Muscle layer of colon (tissue), 2 donors: ENCODE data around the gene COX8C.
"Not testable (repeated sequence)": the region's sequence is repeated elsewhere in the genome, so short reads cannot be mapped to it uniquely, and the experiment has no call there.

Source experiments
- H3K27ac ChIP-seq: one replicate; pipeline ENCODE4 v1.7.0; 2013; ENCODE audit warnings: low read depth, mild to moderate bottlenecking, low read length, moderate library complexity
- H3K27me3 ChIP-seq, 2 donors: one replicate each; pipeline ENCODE4 v1.7.0; 2013; ENCODE audit warnings: low read length in 2 of 2, mild to moderate bottlenecking in 2 of 2; ENCODE audit not compliant: insufficient read depth in 2 of 2, control insufficient read depth in 1 of 2
- H3K36me3 ChIP-seq: one replicate; pipeline ENCODE4 v1.7.0; 2013; ENCODE audit warnings: mild to moderate bottlenecking, low read length; ENCODE audit not compliant: insufficient read depth
- H3K4me1 ChIP-seq: one replicate; pipeline ENCODE4 v1.7.0; 2013; ENCODE audit warnings: mild to moderate bottlenecking, low read length; ENCODE audit not compliant: insufficient read depth
- H3K4me3 ChIP-seq, 2 donors: one replicate each; pipeline ENCODE4 v1.7.0; 2013; ENCODE audit warnings: low read length in 2 of 2, low read depth in 1 of 2, mild to moderate bottlenecking in 1 of 2, moderate library complexity in 1 of 2
- H3K9ac ChIP-seq: one replicate; pipeline ENCODE4 v1.7.0; 2013; ENCODE audit warnings: low read length
- H3K9me3 ChIP-seq: one replicate; pipeline ENCODE4 v1.7.0; 2013; ENCODE audit warnings: mild to moderate bottlenecking, low read length
- donor health status: abdominal sarcoma.
- donor health status: Adenocarcinoma of cecum.

COX8C gene

GRCh38 chr14:93381644-93382043, 34.7 kb downstream of the COX8C start:
- Histone ChIP-seq H3K27ac (no peak overlapping the region), H3K27me3 (no peaks in the 10 kb centered on the region), H3K9me3 (no peaks in the 10 kb centered on the region), H3K9ac (no peak overlapping the region), H3K4me3 (no peak overlapping the region), H3K4me1 (no peaks in the 10 kb centered on the region), H3K36me3 (no peaks in the 10 kb centered on the region)

GRCh38 chr14:93384256-93384655, 37.3 kb downstream of the COX8C start:
- not testable (repeated sequence) for H3K27me3 ChIP-seq, H3K9ac ChIP-seq, H3K27ac ChIP-seq, H3K4me1 ChIP-seq, H3K4me3 ChIP-seq, H3K36me3 ChIP-seq, H3K9me3 ChIP-seq

GRCh38 chr14:93395231-93395630, 48.2 kb downstream of the COX8C start:
- Histone ChIP-seq H3K27ac (no peak overlapping the region), H3K4me1 (no peaks in the 10 kb centered on the region), H3K4me3 (no peak overlapping the region), H3K9me3 (no peaks in the 10 kb centered on the region), H3K27me3 (no peaks in the 10 kb centered on the region), H3K36me3 (no peaks in the 10 kb centered on the region), H3K9ac (no peak overlapping the region)

- H3K9ac ChIP-seq, result no peak overlapping the region
- no peaks in the 10 kb centered on the region for H3K9me3 ChIP-seq
- no peaks in the 10 kb centered on the region for H3K36me3 ChIP-seq
- no peak overlapping the region for H3K4me3 ChIP-seq
- H3K27ac ChIP-seq, result no peak overlapping the region
- H3K27me3 ChIP-seq, result no peaks in the 10 kb centered on the region
- no peaks in the 10 kb centered on the region for H3K4me1 ChIP-seq
Observed at GRCh38 chr14:93396456-93396855, 49.5 kb downstream of the COX8C start.
